SK-N-SH treated with all-trans-retinoic acid at 6 μM for 48 hours (cell line): Measurements from ENCODE around the gene COL12A1.

Source experiments
- ATAC-seq: fragments of 200-7000 bp; cut with Tn5 transposase; 3 replicates; pipeline ENCODE4 v1.9.1; 2020; ENCODE audit warnings: mild to moderate bottlenecking, moderate library complexity
- ARNTL ChIP-seq: fragments of 450-650 bp; formaldehyde crosslinking; IDR thresholded peaks from 2 replicates; pipeline ENCODE4 v1.5.0; 2020; ENCODE audit warnings: low read depth, mild to moderate bottlenecking, moderate library complexity, borderline replicate concordance
- BACH2 ChIP-seq: fragments of 250-450 bp; sonication (Bioruptor Pico); IDR thresholded peaks from 2 replicates; pipeline ENCODE4 v1.9.0; 2021; ENCODE audit warnings: mild to moderate bottlenecking, borderline replicate concordance
- CSDC2 ChIP-seq: fragments of 250-450 bp; sonication (Bioruptor Pico); IDR thresholded peaks from 2 replicates; pipeline ENCODE4 v1.5.0; 2020; ENCODE audit warnings: mild to moderate bottlenecking, moderate library complexity
- ESRRG ChIP-seq: fragments of 250-450 bp; sonication (Bioruptor Pico); IDR thresholded peaks from 2 replicates; pipeline ENCODE4 v1.6.1; 2021; ENCODE audit warnings: mild to moderate bottlenecking
- GLIS3 ChIP-seq: fragments of 250-450 bp; sonication (Bioruptor Pico); IDR thresholded peaks from 2 replicates; pipeline ENCODE4 v1.5.0; 2020; ENCODE audit warnings: mild to moderate bottlenecking, moderate library complexity
- ISL1 ChIP-seq: fragments of 250-450 bp; sonication (Bioruptor Pico); IDR thresholded peaks from 2 replicates; pipeline ENCODE4 v2.1.2; 2022; ENCODE audit warnings: mild to moderate bottlenecking, moderate library complexity
- OSR1 ChIP-seq: fragments of 250-450 bp; sonication (Bioruptor Pico); IDR thresholded peaks from 2 replicates; pipeline ENCODE4 v1.8.0; 2022; ENCODE audit warnings: moderate library complexity, mild to moderate bottlenecking, inconsistent platforms
- PPARA ChIP-seq: fragments of 250-450 bp; sonication (Bioruptor Pico); IDR thresholded peaks from 2 replicates; pipeline ENCODE4 v1.5.0; 2020; ENCODE audit warnings: mild to moderate bottlenecking, borderline replicate concordance
- RARB ChIP-seq: fragments of 250-450 bp; sonication (Bioruptor Pico); IDR thresholded peaks from 2 replicates; pipeline ENCODE4 v1.8.0; 2021; ENCODE audit warnings: mild to moderate bottlenecking, moderate library complexity
- SNAI2 ChIP-seq: fragments of 250-450 bp; sonication (Bioruptor Pico); IDR thresholded peaks from 2 replicates; pipeline ENCODE4 v1.5.0; 2020; ENCODE audit warnings: mild to moderate bottlenecking, moderate library complexity
- TCF4 ChIP-seq: fragments of 250-450 bp; sonication (Bioruptor Pico); IDR thresholded peaks from 2 replicates; pipeline ENCODE4 v1.8.0; 2021; ENCODE audit warnings: mild to moderate bottlenecking, moderate library complexity, borderline replicate concordance
- TOX ChIP-seq: fragments of 250-450 bp; sonication (Bioruptor Pico); IDR thresholded peaks from 2 replicates; pipeline ENCODE4 v1.8.0; 2021; ENCODE audit warnings: mild to moderate bottlenecking, moderate library complexity, borderline replicate concordance
- ZC3H10 ChIP-seq: fragments of 250-450 bp; sonication (Bioruptor Pico); IDR thresholded peaks from 2 replicates; pipeline ENCODE4 v1.5.1; 2021; ENCODE audit warnings: mild to moderate bottlenecking, moderate library complexity
- ZFP3 ChIP-seq: fragments of 250-450 bp; sonication (Bioruptor Pico); IDR thresholded peaks from 2 replicates; pipeline ENCODE4 v1.5.0; 2020; ENCODE audit warnings: mild to moderate bottlenecking, moderate library complexity
- ZFP30 ChIP-seq: fragments of 450-650 bp; formaldehyde crosslinking; IDR thresholded peaks from 2 replicates; pipeline ENCODE4 v1.5.0; 2022; ENCODE audit warnings: mild to moderate bottlenecking, moderate library complexity
- ZNF565 ChIP-seq: fragments of 450-650 bp; formaldehyde crosslinking; conservative IDR thresholded peaks from 2 replicates; pipeline ENCODE4 v1.5.0; 2020; ENCODE audit warnings: low read depth, mild to moderate bottlenecking, moderate library complexity
- ZNF70 ChIP-seq: fragments of 450-650 bp; formaldehyde crosslinking; IDR thresholded peaks from 2 replicates; pipeline ENCODE4 v1.5.0; 2020; ENCODE audit warnings: mild to moderate bottlenecking, moderate library complexity
- ZNF8 ChIP-seq: fragments of 450-650 bp; formaldehyde crosslinking; IDR thresholded peaks from 2 replicates; pipeline ENCODE4 v1.5.0; 2020; ENCODE audit warnings: mild to moderate bottlenecking, moderate library complexity
- TF ChIP-seq, protein P1 (sequence below): fragments of 250-450 bp; sonication (Bioruptor Pico); IDR thresholded peaks from 2 replicates; pipeline ENCODE4 v1.8.0; 2021; ENCODE audit warnings: low read depth, mild to moderate bottlenecking, moderate library complexity, borderline replicate concordance
- TF ChIP-seq, protein P2 (sequence below): fragments of 250-450 bp; sonication (Bioruptor Pico); IDR thresholded peaks from 2 replicates; pipeline ENCODE4 v1.8.0; 2020; ENCODE audit warnings: mild to moderate bottlenecking, moderate library complexity, borderline replicate concordance
- TF ChIP-seq, protein P3 (sequence below): fragments of 250-450 bp; sonication (Bioruptor Pico); IDR thresholded peaks from 2 replicates; pipeline ENCODE4 v1.5.1; 2021; ENCODE audit warnings: mild to moderate bottlenecking, moderate library complexity
- TF ChIP-seq, protein P4 (sequence below): fragments of 250-450 bp; sonication (Bioruptor Pico); IDR thresholded peaks from 2 replicates; pipeline ENCODE4 v1.5.0; 2020; ENCODE audit warnings: mild to moderate bottlenecking, moderate library complexity
- TF ChIP-seq, protein P5 (sequence below): fragments of 250-450 bp; sonication (Bioruptor Pico); IDR thresholded peaks from 2 replicates; pipeline ENCODE4 v1.5.1; 2020; ENCODE audit warnings: low read depth, mild to moderate bottlenecking, moderate library complexity

COL12A1 gene

DNA sequence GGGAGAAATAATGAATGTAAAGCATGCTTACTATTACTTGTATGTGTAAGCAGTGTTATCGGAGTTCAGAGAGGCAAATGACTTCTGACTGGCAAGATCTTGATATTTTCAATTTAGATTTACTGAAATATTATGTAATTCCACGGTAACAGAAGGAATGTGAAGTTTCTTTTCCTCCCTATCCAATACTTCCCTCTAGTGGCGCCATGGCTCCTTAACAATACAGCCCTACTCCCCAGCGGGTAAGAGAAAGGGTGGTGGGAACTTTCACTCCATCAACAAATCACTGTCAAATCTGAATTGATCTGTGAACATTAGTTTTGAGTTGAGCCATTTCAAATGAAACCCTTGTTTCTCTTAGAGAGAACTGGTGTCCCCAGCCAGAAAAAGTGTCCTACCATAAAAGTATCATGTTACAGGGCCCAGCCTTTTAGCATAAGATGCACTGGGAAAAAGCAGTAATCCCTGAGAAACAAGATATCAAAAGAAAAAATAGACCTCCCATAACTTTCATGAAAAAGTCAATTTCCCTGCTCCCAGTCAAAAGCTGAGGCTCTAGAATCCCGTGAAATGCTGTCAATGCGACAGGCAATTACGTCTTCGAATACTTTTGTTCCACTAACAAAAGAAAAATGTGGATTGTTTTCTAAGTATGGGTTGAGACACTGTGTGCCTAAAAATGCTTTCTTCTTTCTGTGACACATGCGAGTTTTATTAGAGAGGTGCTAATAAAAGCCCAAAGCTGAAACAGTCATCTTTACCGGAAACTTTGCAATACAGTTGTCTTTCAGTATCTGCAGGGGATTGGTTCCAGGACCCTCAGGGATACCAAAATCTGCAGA is 24.9 kb upstream of the COL12A1 start:
- ATAC-seq: peak; percentile 89
- TF ChIP-seq ZFP3 (CRISPR knock-in tag) (no peak), CSDC2 (CRISPR knock-in tag) (no peak), ZNF565 (no peak), TOX (CRISPR knock-in tag) (no peak), OSR1 (CRISPR knock-in tag) (no peak)
- TF ChIP-seq, protein P1, sequence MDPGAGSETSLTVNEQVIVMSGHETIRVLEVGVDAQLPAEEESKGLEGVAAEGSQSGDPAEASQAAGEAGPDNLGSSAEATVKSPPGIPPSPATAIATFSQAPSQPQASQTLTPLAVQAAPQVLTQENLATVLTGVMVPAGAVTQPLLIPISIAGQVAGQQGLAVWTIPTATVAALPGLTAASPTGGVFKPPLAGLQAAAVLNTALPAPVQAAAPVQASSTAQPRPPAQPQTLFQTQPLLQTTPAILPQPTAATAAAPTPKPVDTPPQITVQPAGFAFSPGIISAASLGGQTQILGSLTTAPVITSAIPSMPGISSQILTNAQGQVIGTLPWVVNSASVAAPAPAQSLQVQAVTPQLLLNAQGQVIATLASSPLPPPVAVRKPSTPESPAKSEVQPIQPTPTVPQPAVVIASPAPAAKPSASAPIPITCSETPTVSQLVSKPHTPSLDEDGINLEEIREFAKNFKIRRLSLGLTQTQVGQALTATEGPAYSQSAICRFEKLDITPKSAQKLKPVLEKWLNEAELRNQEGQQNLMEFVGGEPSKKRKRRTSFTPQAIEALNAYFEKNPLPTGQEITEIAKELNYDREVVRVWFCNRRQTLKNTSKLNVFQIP (CRISPR knock-in tag): no peak

DNA sequence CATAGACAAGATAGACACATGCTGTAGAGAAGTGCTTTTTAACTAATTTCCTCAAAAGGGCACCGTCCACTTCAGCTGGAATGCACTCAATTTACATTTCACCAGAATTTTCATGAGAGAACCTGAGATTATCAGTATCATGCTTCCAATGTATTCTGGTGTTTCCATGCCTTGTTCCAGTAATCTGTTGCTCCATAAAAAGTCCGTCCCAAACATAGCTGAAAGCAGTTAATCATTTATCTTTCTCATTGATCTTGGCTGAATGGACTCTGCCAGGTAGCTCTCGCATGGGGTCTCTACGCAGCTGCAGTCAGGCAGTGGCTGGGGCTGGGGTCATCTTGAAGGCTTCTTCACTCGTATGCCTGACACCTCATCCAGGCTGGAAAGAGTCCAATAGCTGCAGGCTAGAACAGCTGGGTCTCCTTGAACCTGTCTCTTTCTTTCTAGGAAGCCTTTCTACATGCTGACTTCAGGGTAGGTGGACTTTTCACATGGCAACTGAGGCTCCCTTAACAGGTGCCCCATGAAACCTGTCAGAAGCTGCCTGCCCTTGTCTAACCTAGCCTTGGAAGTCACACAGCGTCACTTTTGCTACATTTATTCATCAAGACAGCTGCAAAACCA is 18.6 kb upstream of the COL12A1 start:
- TF ChIP-seq TCF4: no peak
- TF ChIP-seq, protein P2, sequence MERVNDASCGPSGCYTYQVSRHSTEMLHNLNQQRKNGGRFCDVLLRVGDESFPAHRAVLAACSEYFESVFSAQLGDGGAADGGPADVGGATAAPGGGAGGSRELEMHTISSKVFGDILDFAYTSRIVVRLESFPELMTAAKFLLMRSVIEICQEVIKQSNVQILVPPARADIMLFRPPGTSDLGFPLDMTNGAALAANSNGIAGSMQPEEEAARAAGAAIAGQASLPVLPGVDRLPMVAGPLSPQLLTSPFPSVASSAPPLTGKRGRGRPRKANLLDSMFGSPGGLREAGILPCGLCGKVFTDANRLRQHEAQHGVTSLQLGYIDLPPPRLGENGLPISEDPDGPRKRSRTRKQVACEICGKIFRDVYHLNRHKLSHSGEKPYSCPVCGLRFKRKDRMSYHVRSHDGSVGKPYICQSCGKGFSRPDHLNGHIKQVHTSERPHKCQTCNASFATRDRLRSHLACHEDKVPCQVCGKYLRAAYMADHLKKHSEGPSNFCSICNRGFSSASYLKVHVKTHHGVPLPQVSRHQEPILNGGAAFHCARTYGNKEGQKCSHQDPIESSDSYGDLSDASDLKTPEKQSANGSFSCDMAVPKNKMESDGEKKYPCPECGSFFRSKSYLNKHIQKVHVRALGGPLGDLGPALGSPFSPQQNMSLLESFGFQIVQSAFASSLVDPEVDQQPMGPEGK (CRISPR knock-in tag): no peak
- no peak for TF ChIP-seq ESRRG (CRISPR knock-in tag)
- no peak for TF ChIP-seq OSR1 (CRISPR knock-in tag)
- no peak for TF ChIP-seq GLIS3
- no peak for TF ChIP-seq CSDC2 (CRISPR knock-in tag)
- TF ChIP-seq ZFP30 (CRISPR knock-in tag): no peak
- no peak for TF ChIP-seq TOX (CRISPR knock-in tag)
- no peak for TF ChIP-seq RARB (CRISPR knock-in tag)
- no peak for TF ChIP-seq BACH2 (CRISPR knock-in tag)
- TF ChIP-seq ZC3H10 (CRISPR knock-in tag): no peak
- no peak for TF ChIP-seq PPARA
- no peak for TF ChIP-seq ZNF565
- TF ChIP-seq ARNTL (CRISPR knock-in tag): no peak
- TF ChIP-seq, protein P3, sequence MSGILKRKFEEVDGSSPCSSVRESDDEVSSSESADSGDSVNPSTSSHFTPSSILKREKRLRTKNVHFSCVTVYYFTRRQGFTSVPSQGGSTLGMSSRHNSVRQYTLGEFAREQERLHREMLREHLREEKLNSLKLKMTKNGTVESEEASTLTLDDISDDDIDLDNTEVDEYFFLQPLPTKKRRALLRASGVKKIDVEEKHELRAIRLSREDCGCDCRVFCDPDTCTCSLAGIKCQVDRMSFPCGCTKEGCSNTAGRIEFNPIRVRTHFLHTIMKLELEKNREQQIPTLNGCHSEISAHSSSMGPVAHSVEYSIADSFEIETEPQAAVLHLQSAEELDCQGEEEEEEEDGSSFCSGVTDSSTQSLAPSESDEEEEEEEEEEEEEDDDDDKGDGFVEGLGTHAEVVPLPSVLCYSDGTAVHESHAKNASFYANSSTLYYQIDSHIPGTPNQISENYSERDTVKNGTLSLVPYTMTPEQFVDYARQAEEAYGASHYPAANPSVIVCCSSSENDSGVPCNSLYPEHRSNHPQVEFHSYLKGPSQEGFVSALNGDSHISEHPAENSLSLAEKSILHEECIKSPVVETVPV (CRISPR knock-in tag): no peak
- TF ChIP-seq ISL1 (CRISPR knock-in tag): no peak
- TF ChIP-seq ZNF8 (CRISPR knock-in tag): no peak
- TF ChIP-seq ZFP3 (CRISPR knock-in tag): no peak
- TF ChIP-seq SNAI2 (CRISPR knock-in tag): no peak
- no peak for TF ChIP-seq ZNF70 (CRISPR knock-in tag)
- TF ChIP-seq, all 23 proteins: peak for 0
- ATAC-seq: no peak

DNA sequence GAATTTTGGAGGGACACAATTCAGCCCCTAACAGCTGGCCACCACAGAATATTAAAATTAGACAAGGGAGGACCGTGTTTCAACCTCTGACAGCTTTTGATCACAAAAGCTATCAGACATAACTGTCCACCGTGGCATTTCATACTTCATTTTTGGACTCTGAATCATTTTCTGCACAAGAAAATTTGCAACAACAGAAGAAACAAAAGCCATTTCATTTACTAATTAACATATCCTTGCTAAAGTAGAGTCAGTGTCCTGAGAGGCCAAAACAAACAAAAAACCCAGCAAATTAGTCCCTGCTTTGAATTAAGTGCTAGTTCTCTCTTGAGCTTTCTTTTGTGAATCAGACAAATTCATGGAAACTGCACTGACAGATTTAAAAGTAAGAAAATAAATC is 17.6 kb upstream of the COL12A1 start:
- no peak for ATAC-seq
- TF ChIP-seq, protein P4, sequence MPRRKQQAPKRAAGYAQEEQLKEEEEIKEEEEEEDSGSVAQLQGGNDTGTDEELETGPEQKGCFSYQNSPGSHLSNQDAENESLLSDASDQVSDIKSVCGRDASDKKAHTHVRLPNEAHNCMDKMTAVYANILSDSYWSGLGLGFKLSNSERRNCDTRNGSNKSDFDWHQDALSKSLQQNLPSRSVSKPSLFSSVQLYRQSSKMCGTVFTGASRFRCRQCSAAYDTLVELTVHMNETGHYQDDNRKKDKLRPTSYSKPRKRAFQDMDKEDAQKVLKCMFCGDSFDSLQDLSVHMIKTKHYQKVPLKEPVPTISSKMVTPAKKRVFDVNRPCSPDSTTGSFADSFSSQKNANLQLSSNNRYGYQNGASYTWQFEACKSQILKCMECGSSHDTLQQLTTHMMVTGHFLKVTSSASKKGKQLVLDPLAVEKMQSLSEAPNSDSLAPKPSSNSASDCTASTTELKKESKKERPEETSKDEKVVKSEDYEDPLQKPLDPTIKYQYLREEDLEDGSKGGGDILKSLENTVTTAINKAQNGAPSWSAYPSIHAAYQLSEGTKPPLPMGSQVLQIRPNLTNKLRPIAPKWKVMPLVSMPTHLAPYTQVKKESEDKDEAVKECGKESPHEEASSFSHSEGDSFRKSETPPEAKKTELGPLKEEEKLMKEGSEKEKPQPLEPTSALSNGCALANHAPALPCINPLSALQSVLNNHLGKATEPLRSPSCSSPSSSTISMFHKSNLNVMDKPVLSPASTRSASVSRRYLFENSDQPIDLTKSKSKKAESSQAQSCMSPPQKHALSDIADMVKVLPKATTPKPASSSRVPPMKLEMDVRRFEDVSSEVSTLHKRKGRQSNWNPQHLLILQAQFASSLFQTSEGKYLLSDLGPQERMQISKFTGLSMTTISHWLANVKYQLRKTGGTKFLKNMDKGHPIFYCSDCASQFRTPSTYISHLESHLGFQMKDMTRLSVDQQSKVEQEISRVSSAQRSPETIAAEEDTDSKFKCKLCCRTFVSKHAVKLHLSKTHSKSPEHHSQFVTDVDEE (CRISPR knock-in tag): no peak
- TF ChIP-seq, protein P5, sequence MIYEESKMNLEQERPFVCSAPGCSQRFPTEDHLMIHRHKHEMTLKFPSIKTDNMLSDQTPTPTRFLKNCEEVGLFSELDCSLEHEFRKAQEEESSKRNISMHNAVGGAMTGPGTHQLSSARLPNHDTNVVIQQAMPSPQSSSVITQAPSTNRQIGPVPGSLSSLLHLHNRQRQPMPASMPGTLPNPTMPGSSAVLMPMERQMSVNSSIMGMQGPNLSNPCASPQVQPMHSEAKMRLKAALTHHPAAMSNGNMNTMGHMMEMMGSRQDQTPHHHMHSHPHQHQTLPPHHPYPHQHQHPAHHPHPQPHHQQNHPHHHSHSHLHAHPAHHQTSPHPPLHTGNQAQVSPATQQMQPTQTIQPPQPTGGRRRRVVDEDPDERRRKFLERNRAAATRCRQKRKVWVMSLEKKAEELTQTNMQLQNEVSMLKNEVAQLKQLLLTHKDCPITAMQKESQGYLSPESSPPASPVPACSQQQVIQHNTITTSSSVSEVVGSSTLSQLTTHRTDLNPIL: no peak
- TF ChIP-seq, protein P3 (CRISPR knock-in tag): no peak
- TF ChIP-seq TCF4: no peak
- TF ChIP-seq ZFP30 (CRISPR knock-in tag): no peak
- TF ChIP-seq GLIS3: no peak
- TF ChIP-seq ZNF565: no peak
- no peak for TF ChIP-seq ZFP3 (CRISPR knock-in tag)
- TF ChIP-seq RARB (CRISPR knock-in tag): no peak
- TF ChIP-seq ISL1 (CRISPR knock-in tag): no peak
- no peak for TF ChIP-seq CSDC2 (CRISPR knock-in tag)
- TF ChIP-seq ZC3H10 (CRISPR knock-in tag): no peak
- no peak for TF ChIP-seq ARNTL (CRISPR knock-in tag)
- no peak for TF ChIP-seq OSR1 (CRISPR knock-in tag)
- TF ChIP-seq, protein P1 (CRISPR knock-in tag): no peak
- no peak for TF ChIP-seq PPARA
- no peak for TF ChIP-seq TOX (CRISPR knock-in tag)
- no peak for TF ChIP-seq ESRRG (CRISPR knock-in tag)
